ENCODE data around the gene PDZD7. TPM values are rescaled to one million over a fixed set of nuclear protein-coding genes. Genes with fewer than 3 reads are reported as not detected.

The PDZD7 gene
- total and polyA plus RNA-seq, 9 donors = 0.07 to 1.2 (median 0.63) TPM

DNA sequence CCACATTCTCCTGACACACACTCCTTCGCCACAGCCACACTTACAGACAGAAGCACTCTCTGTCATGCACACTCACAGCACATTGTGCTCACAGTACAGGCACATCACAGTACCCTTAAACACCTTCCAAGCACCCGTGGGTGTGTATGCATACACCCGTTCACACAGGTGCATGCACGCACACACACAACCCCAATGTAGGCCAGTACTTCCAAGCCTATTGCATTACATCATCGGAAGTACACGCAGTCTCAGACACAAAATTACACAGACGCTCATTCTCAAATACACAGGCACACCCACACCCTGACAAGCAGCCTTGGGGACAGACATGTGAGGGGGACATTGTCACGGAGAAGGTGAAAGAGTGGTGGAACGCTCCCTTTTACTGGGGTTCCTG, 42.0 kb upstream of the PDZD7 start:
- intact Hi-C loops (cut with DNase I) = no loop called here
- Histone ChIP-seq H3K4me3 (no peak overlapping the region), H3K9me3 (no peaks in the 10 kb centered on the region), H3K4me1 (ENCODE audit: insufficient read depth) (no peaks in the 10 kb centered on the region), H3K27me3 (no peaks in the 10 kb centered on the region), H3K27ac (no peak overlapping the region), H3K36me3 (no peaks in the 10 kb centered on the region)
- TF ChIP-seq, protein P1, sequence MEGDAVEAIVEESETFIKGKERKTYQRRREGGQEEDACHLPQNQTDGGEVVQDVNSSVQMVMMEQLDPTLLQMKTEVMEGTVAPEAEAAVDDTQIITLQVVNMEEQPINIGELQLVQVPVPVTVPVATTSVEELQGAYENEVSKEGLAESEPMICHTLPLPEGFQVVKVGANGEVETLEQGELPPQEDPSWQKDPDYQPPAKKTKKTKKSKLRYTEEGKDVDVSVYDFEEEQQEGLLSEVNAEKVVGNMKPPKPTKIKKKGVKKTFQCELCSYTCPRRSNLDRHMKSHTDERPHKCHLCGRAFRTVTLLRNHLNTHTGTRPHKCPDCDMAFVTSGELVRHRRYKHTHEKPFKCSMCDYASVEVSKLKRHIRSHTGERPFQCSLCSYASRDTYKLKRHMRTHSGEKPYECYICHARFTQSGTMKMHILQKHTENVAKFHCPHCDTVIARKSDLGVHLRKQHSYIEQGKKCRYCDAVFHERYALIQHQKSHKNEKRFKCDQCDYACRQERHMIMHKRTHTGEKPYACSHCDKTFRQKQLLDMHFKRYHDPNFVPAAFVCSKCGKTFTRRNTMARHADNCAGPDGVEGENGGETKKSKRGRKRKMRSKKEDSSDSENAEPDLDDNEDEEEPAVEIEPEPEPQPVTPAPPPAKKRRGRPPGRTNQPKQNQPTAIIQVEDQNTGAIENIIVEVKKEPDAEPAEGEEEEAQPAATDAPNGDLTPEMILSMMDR (IDR thresholded peaks at IDR 0.05) = no peak
- TF ChIP-seq EP300 (IDR thresholded peaks at IDR 0.05) (no peak), POLR2A (IDR thresholded peaks at IDR 0.05) (no peak)
- no peak for DNase-seq
- WGBS, 3 donors = 60 to 67% (median 65%) methylated on average over 9 of the region's 9 CpGs

DNA sequence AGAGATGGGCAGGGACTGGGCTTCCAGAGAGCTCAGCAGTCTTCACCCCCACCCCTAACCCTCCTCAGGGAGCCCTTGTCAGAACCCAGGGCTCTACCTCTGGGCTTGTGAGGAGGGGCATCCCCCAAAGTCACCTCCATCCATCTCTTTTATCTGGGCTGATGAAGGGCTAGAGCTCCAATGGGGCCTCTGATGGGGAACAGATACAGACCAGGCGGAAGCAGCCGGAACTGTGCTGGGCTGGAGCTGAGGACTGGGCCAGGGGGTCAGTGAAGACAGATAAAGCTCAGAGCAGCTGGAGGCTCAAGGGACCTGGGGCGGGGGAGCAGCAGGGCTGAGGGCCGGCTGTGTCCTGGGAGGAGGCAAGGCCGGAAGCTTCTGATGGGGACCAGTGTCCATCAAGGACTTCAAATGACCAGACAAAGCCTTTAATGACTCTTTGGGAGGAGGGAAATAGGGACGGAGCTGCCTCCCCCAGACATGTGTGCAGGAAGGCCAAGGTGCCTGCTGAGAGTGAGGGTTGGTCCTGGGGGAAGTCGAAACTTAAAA, 41.0 kb upstream of the PDZD7 start:
- 38 to 45% (median 43%) methylated on average over 7 of the region's 7 CpGs for WGBS, 3 donors
- TF ChIP-seq EP300 (IDR thresholded peaks at IDR 0.05) = no peak
- TF ChIP-seq, protein P1 (IDR thresholded peaks at IDR 0.05) = no peak
- TF ChIP-seq POLR2A (IDR thresholded peaks at IDR 0.05) = no peak
- no peak overlapping the region for H3K27ac ChIP-seq
- intact Hi-C loops (cut with DNase I) = no loop called here
- H3K4me1 ChIP-seq (ENCODE audit: insufficient read depth) = no peaks in the 10 kb centered on the region
- no peaks in the 10 kb centered on the region for H3K9me3 ChIP-seq
- DNase-seq = no peak
- H3K4me3 ChIP-seq = no peak overlapping the region
- no peaks in the 10 kb centered on the region for H3K36me3 ChIP-seq
- H3K27me3 ChIP-seq = no peaks in the 10 kb centered on the region

DNA sequence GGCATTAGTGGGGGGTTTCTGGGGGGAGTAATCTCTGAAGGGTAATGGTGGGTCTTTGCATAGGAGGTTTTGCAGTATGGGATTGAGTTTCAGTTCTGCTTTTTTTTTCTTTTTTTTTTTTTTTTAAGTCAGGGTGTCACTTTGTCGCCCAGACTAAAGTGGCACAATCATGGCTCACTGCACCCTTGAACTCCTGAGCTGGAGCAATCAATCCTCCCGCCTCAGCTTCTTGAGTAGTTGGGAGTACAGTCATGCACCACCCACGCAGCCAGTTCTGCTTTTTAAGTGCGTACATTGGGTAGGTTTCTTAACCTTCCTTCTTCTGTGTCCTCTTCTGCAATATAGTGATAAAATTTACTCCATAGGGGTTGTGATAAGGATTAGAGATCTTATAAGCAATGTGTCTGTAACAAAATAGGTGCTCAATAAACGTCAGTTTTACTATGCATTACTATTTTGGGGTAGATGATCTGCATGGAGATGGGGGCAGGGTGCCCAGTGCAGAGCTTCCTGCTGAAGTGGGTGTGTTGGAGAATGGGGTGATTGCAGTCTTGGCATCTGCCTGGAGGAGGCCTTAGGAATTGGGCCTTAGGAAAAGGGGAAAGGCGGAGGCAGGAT, 40.4 kb upstream of the PDZD7 start:
- Histone ChIP-seq H3K36me3 (no peaks in the 10 kb centered on the region), H3K27me3 (no peaks in the 10 kb centered on the region), H3K9me3 (no peaks in the 10 kb centered on the region), H3K4me1 (ENCODE audit: insufficient read depth) (peaks cover 3% of the 10 kb centered on the region), H3K4me3 (no peak overlapping the region), H3K27ac (no peak overlapping the region)
- 66 to 77% (median 76%) methylated on average over 6 of the region's 6 CpGs for WGBS, 3 donors
- intact Hi-C loops (cut with DNase I) = no loop called here
- TF ChIP-seq, protein P1 (IDR thresholded peaks at IDR 0.05) = no peak
- TF ChIP-seq POLR2A (IDR thresholded peaks at IDR 0.05) (no peak), EP300 (IDR thresholded peaks at IDR 0.05) (no peak)
- DNase-seq = no peak

DNA sequence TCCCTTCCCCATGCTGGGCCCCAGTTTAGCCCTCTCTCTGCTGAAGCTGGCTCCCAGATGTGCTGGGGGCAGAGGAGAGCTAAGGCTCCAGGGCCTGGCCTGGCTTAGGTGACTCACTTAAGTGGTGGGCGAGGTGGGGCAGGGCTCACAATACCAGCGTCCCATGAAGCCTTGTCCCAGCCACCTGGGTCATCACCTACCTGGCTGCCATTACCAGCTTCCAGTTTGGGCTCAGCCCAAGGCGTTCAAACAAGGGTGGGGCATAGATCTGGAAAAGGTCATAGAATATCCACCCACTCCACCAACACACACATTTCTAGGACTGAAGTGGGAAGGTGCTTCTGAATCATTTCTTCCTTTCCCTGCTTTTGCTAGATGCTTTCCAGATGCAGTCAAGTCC, 39.2 kb upstream of the PDZD7 start:
- no peaks in the 10 kb centered on the region for H3K27me3 ChIP-seq
- 77 to 84% (median 78%) methylated on average over 3 of the region's 3 CpGs for WGBS, 3 donors

More for the DNA sequence above, 39.2 kb upstream of the PDZD7 start:
- intact Hi-C loops (cut with DNase I) = no loop called here
- no peaks in the 10 kb centered on the region for H3K36me3 ChIP-seq
- no peaks in the 10 kb centered on the region for H3K9me3 ChIP-seq
- H3K4me3 ChIP-seq = no peak overlapping the region
- H3K4me1 ChIP-seq (ENCODE audit: insufficient read depth) = peaks cover 6% of the 10 kb centered on the region
- TF ChIP-seq POLR2A (IDR thresholded peaks at IDR 0.05) (no peak), EP300 (IDR thresholded peaks at IDR 0.05) (no peak)
- TF ChIP-seq, protein P1 (IDR thresholded peaks at IDR 0.05) = no peak
- no peak for DNase-seq
- H3K27ac ChIP-seq = no peak overlapping the region

All from ovary (tissue), 9 donors.